SHP77 treated with DMSO at 0.1 percent for 48 hours (cell line): Measurements from ENCODE around the gene ACVR1C.
"Not testable (repeated sequence)": the region's sequence is repeated elsewhere in the genome, so short reads cannot be mapped to it uniquely, and the experiment has no call there.

Experiments used
- DNase-seq: peaks from one replicate; lab custom pipeline; 2025; lab: John Stamatoyannopoulos, UW

Gene ACVR1C

DNA sequence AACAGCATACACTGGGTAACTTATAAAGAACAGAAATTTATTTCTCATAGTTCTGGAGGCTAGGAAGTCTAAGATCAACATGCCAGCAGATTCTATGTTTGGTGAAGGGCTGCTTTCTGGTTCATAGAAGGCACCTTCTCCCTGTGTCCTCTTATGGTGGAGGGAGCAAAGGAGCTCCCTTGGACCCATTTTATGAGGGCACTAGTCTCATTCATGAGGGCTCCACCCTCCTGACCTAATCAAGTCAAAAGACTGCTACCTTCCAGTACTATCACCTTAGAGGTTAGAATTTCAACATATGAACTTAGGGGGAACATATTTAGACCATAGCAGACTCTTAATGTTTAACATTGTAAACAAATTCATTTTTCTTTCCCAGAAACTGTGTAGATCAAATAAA lies 54.5 kb downstream of the ACVR1C start:
- DNase-seq: no peak

DNA sequence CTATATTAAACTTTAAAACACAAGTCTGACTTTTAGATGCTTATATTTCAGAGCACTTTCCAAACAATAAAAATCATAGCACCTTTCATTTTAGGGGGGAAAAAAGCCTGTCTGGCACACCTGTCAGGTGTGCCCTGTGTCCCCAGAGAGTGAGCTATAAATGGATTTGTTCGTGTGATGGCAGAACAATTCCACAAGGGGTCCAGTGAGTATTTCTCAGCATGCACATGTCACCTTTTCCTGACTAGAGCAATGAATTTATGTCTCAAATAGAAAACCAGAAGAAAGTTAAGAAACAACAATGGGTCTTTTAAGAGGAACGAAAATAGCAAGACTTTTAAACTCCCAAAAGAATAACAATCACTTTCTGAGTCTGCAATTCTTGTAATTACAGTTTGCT lies 55.9 kb downstream of the ACVR1C start:
- DNase-seq: no peak

DNA sequence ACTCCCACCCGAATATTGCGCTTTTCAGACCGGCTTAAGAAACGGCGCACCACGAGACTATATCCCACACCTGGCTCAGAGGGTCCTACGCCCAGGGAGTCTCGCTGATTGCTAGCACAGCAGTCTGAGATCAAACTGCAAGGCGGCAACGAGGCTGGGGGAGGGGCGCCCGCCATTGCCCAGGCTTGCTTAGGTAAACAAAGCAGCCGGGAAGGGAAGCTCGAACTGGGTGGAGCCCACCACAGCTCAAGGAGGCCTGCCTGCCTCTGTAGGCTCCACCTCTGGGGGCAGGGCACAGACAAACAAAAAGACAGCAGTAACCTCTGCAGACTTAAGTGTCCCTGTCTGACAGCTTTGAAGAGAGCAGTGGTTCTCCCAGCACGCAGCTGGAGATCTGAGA lies 62.0 kb downstream of the ACVR1C start:
- DNase-seq: not testable (repeated sequence)

DNA sequence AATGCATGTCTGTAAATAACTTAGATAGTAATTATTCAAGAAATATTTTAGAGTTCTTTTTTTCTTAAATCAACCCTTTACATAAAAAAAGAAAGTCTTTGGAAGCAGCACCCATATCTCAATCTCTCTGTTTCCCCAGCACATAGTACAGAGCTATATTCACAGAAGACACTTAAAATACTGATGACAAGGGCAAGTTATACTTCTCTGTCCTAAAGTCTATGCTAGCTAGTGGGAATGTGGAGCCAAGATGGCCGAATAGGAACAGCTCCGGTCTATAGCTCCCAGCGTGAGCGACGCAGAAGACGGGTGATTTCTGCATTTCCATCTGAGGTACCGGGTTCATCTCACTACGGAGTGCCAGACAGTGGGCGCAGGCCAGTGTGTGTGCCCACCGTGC lies 62.6 kb downstream of the ACVR1C start:
- not testable (repeated sequence) for DNase-seq

DNA sequence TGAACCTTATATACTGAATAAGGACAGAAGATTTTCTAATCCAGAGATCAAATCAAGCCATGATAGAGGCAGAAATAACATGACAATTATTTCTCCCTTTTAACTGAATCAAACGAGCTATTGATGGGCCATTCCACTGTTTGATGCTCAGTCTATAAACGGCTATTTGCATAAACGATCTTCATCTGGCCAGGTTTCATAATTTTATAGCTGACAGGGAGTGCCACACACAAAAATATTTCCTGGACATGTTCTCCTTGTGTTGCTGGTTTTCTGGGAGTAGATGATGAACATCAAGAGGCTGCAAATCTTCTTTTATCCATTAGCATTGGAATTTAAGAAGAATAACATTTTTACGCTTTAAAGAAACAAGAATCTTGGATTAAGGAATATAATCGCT lies 63.1 kb downstream of the ACVR1C start:
- DNase-seq: no peak

DNA sequence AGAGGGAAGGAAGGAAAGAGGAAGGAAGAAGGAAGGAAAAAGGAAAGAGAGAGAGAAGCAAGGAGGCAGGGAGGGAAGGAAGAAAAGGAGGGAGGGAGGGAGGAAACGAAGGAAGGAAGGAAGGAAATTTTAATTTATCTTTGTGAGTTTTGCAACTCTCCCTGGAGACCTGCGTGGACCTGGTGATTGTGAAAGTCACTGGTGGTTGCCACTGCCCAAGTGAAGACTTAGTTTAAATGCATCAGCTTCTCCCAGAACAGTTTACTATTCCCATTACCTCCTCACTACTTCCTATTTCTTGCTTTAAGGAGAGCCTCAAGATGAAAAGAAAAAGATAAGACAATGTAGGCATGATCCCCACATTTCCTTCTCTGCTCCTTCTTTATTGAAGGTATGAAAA lies 68.8 kb downstream of the ACVR1C start:
- DNase-seq: no peak

DNA sequence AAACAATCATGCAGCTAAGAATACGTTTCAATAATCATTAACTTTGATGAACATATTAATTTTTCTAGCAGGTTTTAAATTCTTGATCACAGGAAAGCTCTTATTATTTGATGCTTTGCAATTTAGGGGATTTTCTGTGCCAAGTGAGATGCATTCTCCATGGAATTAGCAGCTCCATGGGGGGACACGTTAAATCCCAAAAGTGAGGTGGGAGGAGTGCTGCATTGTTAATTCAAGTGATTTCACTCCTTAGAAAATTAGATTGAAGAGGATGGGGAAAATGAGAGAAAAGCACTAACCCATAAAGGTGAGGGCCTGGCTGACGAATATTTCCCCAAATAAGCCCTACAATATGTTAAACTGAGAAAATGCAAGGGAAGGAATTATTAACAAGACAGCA lies 69.2 kb downstream of the ACVR1C start:
- DNase-seq: no peak

DNA sequence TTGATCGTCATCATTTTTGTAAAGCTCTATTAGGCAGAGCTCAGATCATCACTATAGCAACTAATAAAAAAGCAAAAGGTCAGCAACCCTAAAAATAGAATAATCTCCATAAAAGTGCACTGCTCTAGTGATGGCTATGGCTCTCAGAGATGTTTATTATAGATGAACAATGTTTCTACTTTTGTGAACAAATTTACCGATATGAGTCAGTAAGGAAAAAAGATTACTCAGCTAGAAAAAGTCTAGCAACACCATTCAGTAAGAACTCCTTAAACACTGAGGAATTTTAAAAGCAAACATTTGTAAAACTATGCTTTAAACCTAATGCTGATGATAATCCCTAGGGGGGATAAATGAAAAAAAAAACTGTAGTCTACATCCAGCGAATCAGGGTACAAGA lies 69.6 kb downstream of the ACVR1C start:
- DNase-seq: no peak

DNA sequence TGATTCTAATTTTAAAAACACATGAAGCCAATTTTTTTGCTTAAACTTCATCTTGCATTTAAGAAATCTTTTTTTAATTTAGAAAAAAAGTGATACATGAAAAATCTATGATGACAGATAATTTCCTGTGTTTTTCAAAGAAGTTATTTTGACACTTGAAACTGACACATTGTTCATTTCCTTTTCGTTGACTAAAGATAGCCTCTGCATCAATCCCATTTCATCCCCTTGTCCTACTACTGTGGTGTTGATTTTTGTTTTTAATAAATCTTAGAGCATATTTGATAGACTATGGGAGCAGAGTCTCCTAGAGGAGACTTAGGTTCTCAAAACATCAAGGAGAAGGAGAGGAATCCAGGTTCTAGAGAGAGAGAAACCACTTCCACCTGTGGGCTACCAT lies 70.9 kb downstream of the ACVR1C start:
- no peak for DNase-seq

DNA sequence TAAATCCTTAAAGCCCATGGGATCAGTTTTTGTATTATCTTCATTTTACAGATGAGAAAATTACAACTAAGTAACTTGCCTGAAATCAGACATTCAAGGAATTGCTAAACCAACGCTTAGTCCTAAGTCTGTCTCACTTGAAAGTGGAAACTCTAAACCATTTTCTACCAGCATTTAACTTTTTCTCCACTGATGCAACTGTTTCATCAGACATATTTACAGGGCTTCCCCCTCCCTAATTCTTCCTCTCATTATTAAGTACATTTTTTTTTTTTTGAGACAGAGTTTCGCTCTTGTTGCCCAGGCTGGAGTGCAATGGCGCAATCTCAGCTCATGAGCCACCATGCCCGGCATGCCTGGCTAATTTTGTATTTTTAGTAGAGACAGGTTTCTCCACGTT lies 88.6 kb downstream of the ACVR1C start:
- DNase-seq: no peak

DNA sequence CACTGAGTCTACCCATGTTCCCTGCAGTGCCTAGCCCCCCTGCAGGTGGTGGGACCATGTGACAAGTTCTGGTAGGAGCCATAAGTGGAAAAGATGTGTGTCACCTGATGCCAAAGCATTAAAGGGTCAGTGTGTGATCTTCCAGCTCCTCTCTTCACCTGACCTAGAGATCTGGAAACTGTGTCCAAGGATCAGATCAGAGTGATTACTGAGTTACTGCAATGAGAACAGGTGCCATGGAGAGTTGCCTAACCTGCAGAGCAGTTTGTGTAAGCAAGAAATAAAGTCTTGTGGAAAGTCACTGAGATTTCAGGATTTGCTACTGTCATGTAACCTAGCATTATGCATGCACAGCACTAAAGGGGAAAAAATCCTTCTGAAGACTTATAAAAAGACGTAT lies 90.6 kb downstream of the ACVR1C start:
- no peak for DNase-seq

DNA sequence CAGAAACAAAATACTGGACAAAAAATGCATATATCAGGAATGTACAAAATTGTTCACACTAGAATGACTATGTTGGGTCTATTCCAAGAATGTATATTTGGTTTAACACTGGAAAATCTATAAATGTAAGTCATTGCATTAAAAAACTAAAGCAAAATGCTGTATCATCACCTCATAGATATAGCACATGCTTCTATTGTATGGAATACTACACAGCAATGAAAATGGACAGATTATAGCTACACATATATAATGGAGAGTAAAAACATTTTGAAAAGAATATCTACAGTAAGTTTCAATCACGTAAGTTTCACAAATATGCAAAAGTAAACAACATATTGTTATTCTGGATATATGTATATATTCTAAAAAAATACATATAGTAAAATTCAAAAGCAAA lies 91.8 kb downstream of the ACVR1C start:
- DNase-seq: no peak

DNA sequence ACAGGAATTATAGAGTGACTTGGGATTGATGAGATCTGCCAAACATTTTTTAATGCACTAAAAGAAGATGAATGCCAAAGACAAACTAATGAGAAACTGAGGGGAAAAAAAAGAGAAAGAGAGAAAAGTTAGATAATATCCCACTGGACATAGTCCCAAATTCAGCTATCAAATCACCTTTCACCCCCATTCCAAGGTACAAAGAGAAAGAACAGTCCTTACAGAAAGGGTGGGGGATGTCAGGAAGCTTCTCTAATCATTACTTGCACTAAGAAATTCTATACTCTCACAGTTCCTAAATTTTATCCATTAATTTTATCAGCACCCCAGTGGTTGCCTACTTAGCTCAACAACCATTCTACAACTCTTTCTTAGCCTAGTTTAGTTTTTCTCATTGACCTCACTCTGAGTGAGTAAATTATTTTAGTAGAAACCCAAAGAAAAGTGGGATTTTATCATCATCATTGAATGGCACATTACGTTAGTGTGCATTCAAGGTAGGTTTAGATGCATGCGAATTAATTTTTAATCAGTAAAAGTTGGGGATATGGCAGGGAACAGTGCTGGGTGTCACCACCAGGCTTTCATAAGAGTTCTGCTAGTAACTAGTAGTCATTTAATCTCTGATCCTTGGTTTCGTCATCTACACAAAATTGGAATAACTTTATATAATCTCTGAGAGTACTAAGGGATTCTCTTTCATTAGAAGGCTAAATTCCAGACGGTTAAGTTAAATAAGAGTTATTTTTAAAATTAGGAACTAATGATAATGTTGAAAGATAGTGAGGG lies 99.5 kb downstream of the ACVR1C start:
- no peak for DNase-seq

DNA sequence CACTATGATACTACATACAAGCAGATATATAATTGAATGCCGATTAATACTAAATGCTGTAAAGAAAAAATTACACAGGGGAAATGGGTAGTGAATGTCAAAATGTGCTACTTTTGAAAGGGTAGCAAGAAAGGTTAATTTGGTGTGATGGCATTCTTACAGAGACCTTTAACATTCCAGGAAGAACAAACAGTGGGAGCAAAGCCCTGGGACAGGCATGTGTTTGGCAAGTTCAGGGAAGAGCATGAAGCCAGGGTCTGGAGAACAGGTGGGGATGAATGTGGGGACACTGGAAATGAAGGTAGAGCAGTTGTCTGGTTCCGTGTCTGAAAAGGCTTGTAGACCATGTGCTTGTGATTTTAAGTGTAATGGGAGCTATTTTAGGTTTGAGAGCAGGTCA lies 102.6 kb downstream of the ACVR1C start:
- no peak for DNase-seq

DNA sequence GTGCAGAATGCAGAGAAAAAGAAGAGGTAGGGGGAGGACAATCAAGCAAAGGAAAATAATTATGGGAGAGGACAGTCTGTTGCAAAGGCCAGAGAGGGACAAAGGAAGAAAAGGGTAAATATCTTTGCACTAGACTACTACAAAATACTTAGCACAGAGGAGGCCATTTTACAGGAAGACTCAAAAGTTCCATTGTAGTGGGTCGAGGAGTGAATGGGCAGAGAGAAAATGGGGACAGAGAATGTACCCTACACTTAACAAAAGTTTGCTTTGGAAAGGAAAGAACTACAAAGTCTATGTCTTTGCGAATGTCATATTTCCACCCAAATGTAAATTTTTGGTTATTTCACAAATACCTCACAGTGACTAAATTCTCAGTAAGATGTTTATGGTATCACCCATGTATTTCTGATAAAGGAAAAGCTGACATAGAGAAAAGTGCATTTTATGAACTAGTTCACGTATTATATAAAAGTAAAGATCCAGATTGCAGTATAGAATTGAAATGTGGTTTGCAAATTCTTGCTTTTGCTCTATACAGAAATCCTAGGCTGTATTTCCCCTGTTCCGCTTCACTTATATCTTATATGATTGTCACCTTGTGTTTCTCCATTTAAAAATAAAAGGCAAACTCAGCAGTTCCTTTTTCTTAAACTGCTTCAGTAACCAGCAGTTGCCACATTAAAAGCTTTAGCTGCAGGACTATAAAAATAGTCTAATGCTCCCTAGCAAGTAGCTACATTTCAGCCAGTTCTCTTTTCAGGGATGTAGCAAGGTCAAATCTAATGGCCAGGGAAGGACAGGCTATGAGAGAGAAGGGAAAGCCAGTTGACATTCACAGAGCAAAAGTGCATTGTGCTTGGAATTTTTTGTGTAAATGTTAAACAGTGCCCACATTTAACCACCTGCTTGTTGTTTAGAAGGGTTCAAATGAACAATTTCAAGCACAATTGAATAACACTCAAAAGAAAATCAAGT lies 105.1 kb downstream of the ACVR1C start:
- DNase-seq: no peak

DNA sequence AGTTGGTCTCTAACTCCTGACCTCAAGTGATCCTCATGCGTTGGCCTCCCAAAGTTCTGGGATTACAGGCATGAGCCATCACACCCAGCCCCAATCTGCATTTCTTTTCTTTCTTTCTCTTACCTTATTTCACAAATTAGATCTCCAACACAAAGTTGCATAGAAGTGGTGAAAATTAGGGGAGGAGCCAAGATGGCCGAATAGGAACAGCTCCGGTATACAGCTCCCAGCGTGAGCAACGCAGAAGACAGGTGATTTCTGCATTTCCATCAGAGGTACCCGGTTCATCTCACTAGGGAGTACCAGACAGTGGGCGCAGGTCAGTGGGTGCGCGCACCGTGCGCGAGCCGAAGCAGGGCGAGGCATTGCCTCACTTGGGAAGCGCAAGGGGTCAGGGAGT lies 113.7 kb downstream of the ACVR1C start:
- not testable (repeated sequence) for DNase-seq

DNA sequence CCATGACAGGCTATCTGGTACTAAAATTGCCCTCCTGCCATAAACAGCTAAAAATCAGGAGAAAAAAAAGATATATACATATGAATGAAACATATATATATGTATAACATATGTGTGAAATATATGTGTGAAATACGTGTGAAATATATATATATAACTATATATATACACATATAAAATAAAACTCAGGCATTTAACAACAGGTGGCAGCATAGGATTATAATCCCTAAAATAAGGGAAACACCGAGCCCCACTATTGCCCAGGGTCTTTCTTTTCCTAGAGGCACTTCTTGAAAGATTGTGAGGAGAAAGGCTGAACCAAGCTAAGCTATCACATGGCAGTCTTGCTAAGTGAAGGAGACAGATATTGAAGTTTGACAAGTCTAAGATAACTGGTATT lies 118.9 kb downstream of the ACVR1C start:
- DNase-seq: no peak

DNA sequence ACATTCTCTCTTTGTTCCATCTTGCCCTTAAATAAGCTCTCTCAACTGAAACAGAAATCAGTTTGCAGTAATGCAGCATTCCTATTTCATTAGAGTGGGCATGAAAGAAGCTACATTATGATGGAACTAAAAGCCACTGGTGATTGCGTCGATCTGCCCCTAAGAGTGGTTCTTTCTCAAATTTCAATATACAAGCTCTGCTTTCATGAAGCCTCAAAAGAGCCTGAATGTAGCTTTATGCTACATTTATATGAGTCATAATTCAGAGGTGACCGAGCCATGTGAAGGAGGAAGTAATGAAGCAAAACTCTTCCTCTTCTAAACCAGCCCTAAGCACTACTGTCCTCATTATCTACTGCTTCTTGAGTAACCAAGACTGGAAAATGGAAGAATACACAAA lies 120.0 kb downstream of the ACVR1C start:
- no peak for DNase-seq

DNA sequence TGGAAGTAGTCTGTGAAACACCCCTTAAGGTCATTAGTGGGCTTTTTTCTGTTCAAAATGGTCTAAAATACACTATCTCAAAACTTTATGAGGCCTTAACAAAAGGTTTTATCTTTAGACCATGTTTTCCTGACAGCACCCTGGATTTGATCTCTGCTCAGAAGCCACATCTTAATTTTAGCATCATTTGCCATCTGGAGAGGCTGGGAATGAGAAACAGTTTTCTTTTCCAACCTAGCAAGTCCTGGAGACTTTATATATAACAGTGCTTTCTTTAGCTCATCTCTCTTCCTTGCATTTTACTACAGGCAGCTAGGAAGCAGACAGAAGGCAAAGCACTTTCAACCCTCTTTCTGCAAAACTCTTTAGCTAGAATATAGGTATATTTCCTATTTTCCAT lies 122.1 kb downstream of the ACVR1C start:
- no peak for DNase-seq

DNA sequence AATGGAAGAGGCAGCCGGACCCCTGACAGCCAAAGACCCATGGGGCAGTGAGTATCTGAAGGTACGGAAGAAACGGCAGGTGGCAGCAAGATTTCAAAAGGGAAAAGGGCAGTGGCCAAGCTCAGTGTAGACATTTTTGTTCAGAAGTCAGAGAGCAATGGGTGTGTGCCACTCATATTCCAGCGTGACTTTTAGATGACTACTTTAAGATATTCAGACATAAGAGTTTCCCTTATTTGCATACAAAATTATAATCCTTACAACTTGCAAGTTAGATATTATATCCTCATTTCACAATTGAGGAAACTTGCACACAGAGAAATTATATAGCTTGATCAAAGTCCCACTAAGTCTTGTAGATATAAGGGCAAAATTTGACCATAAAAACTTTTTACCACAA lies 124.0 kb downstream of the ACVR1C start:
- DNase-seq: no peak

DNA sequence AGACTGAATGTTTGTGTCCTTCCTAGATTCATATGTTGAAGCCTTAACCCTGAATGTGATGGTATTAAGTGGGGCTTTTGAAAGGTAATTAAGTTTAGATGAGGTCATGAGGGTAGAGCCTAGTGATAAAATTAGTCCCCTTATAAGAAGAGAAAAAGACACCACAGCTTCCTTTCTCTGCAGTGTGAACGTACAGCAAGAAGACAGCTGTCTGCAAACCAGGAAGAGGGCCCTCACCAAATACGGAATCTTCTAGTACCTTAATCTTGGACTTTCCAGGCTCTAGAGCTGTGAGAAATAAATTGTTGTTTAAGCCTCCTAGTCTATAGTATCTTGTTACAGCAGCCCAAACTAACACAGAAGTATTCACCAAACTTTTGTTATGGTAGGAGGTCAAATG lies 127.6 kb downstream of the ACVR1C start:
- DNase-seq: no peak

DNA sequence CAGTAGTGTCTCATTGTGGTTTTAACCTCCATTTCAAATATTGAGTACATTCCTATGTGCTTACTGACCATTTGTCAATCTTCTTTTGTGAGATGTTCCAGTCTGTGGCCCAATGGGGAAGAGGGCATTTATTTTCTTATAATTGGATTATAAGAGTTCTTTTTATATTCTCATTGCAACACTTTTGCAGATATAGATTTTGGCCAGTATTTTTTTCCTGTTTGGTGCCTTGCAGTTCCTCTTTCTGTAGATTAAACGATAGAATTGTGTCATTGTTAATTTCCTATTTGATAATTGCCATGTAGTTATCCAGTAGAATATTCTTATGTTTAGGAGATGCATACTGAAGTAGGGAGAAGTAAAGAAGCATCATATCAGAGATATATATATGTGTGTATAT lies 128.3 kb downstream of the ACVR1C start:
- no peak for DNase-seq

DNA sequence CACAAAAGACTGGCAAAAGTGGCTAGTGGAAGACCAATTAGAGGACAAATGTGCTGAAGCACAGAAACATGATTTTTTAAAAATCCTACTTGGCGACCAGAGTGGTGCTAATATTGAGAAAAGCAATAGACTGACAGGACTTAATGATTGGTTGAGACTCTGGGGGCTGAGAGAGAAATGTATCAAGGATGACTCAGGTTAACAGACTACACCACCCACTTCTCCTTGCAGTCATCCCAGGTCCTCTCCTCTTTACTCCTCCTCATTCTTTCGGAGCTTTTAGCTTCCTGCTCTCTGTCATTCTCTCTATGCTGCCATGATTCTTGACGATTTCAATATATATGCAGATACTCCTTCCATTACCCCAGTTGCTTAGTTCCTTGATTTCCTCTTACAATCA lies 130.2 kb downstream of the ACVR1C start:
- no peak for DNase-seq
